ENCODE results near the gene PRR5. TPM values are rescaled to one million over a fixed set of nuclear protein-coding genes. Genes with fewer than 3 reads are reported as not detected.

Gene PRR5
- total and polyA plus RNA-seq, 2 of the 13 experiments (the other 11 are each of a cell fraction or from before 2014, with no cell fraction given) = 11.6 to 27.5 TPM

GRCh38 chr22:44693145-44693544 lies 8.9 kb upstream of the PRR5 start (continued):
- TF ChIP-seq HOMEZ (CRISPR knock-in tag; IDR thresholded peaks at IDR 0.05; ENCODE audit: low read depth) (no peak), ARNTL (CRISPR knock-in tag; IDR thresholded peaks at IDR 0.05) (peak; percentile 88)

GRCh38 chr22:44693756-44694155 lies 8.2 kb upstream of the PRR5 start:
- Histone ChIP-seq H3K79me2 (ENCODE audit: insufficient read depth, low read length) (peaks cover 17% of the 10 kb centered on the region), H3K4me1 (ENCODE audit: insufficient read depth, low read length) (peaks cover 17% of the 10 kb centered on the region), H3K36me3 (replicated peaks in 1 of 2; ENCODE audit: control insufficient read depth in 1 of 2, insufficient read depth in 2 of 2, low read length in 2 of 2) (peaks cover 3 to 4% of the 10 kb centered on the region in 2 experiments; a peak in 1 of 5 replicates), H3K27me3 (ENCODE audit: control insufficient read depth in 1 of 2, insufficient read depth in 2 of 2, low read length in 2 of 2) (no peaks in the 10 kb centered on the region), H3K27ac (ENCODE audit: extremely low read length, insufficient read depth, low read length) (peak overlapping the region; percentile 77), H3K4me3 (replicated peaks in 1 of 3; ENCODE audit: insufficient read depth in 1 of 3, low read depth in 2 of 3, low read length in 3 of 3) (no peak overlapping the region), H2AFZ (ENCODE audit: low read length) (no peak overlapping the region), H3K9ac (ENCODE audit: insufficient read depth, low read depth, low read length) (no peak overlapping the region), H3K4me2 (ENCODE audit: low read depth, low read length) (no peak overlapping the region), H4K20me1 (ENCODE audit: insufficient read depth, low read length) (no peaks in the 10 kb centered on the region; the same call in 1 of the 2 replicates), H3K9me3 (ENCODE audit: low read length) (no peaks in the 10 kb centered on the region)
- POLR2A ChIA-PET = interaction anchor here (1.4 to 2.1 kb wide), 2 partner anchors 9 to 17 kb away, joined by 5 to 7 read pairs; no protein-coding TSS in a partner anchor
- FAIRE-seq (no peak), ATAC-seq (no peak), DNase-seq (ENCODE audit: low spot score) (no peak)
- no peak for TF ChIP-seq HMGXB4 (CRISPR knock-in tag; IDR thresholded peaks at IDR 0.05; ENCODE audit: borderline replicate concordance in 1 of 2, low read depth in 1 of 2)
- TF ChIP-seq EEA1 (CRISPR knock-in tag; IDR thresholded peaks at IDR 0.05; ENCODE audit: borderline replicate concordance) = no peak
- no peak for TF ChIP-seq SMAD9 (CRISPR knock-in tag; IDR thresholded peaks at IDR 0.05)
- TF ChIP-seq HOXA9 (CRISPR knock-in tag; IDR thresholded peaks at IDR 0.05; ENCODE audit: borderline replicate concordance) = no peak
- TF ChIP-seq IRF2 (CRISPR knock-in tag; IDR thresholded peaks at IDR 0.05) = no peak
- no peak for TF ChIP-seq ZSCAN20 (CRISPR knock-in tag; IDR thresholded peaks at IDR 0.05; ENCODE audit: borderline replicate concordance)
- 96% methylated on average over 9 of the region's 9 CpGs for WGBS (ENCODE audit: low lambda C conversion rate)
- in situ Hi-C loops (cut with HindIII; ENCODE audit: extremely low pct_ligation_motif_present, low pct_unique_long_range_greater_than_20kb) = no loop called here
- CTCF ChIA-PET (ENCODE audit: low intra/inter-chr PET ratio, low total read pairs) = no interaction called here
- BruUV-seq (replicated peaks) = no TSS peak
- intact Hi-C loops (cut with micrococcal nuclease; ENCODE audit: unreplicated experiment) = no loop called here
